Endometrial microvascular endothelial cells (primary cell): ENCODE data around the gene ZKSCAN1. TPM values are rescaled to one million over a fixed set of nuclear protein-coding genes. Genes with fewer than 3 reads are reported as not detected.

Source experiments
- in situ Hi-C: cut with HindIII; loops from 2 replicates; pipeline ENCODE4 v1.10.0; 2017; ENCODE audit warnings: low sequenced_read_pairs, low pct_unique_long_range_greater_than_20kb; ENCODE audit errors: inconsistent ontology term
- total RNA-seq: library from RNA; depleted of rRNA; stranded (reverse); fragments of >200 nt; gene quantifications from one replicate; pipeline ENCODE4 v1.2.3, GENCODE V29; 2015; ENCODE audit errors: inconsistent ontology term

The ZKSCAN1 gene
- total RNA-seq, 1 donor from 2014 or later: 13.8 TPM

- in situ Hi-C loops: no loop called here
Measured at GRCh38 chr7:100066953-100067352, 51.6 kb downstream of the ZKSCAN1 start.

GRCh38 chr7:100069991-100070390 lies 54.6 kb downstream of the ZKSCAN1 start:
- in situ Hi-C loops: no loop called here

- in situ Hi-C loops: no loop called here
Measured at GRCh38 chr7:100071018-100071723, 55.8 kb downstream of the ZKSCAN1 start.

- in situ Hi-C loops: no loop called here
Measured at GRCh38 chr7:100072462-100072861, 57.1 kb downstream of the ZKSCAN1 start.

- in situ Hi-C loops: no loop called here
Measured at GRCh38 chr7:100074841-100075240, 59.4 kb downstream of the ZKSCAN1 start.

- in situ Hi-C loops: no loop called here
Measured at GRCh38 chr7:100075418-100075817, 60.0 kb downstream of the ZKSCAN1 start.

GRCh38 chr7:100077205-100077604 lies 61.8 kb downstream of the ZKSCAN1 start:
- in situ Hi-C loops: no loop called here

GRCh38 chr7:100079024-100079560 lies 63.7 kb downstream of the ZKSCAN1 start:
- in situ Hi-C loops: no loop called here

GRCh38 chr7:100080907-100081534 lies 65.6 kb downstream of the ZKSCAN1 start:
- in situ Hi-C loops: no loop called here

- in situ Hi-C loops: no loop called here
Measured at GRCh38 chr7:100081535-100082102, 66.2 kb downstream of the ZKSCAN1 start, which contains the start of gene ZNF3. Gene ZNF3 (minus strand): TSS chr7:100081723. CDS start chr7:100077357, 4,366 bp downstream.

GRCh38 chr7:100082978-100083377 lies 67.6 kb downstream of the ZKSCAN1 start:
- in situ Hi-C loops: no loop called here

GRCh38 chr7:100085515-100085914 lies 70.1 kb downstream of the ZKSCAN1 start:
- in situ Hi-C loops: no loop called here

- in situ Hi-C loops: no loop called here
Measured at GRCh38 chr7:100087055-100087750, 71.8 kb downstream of the ZKSCAN1 start.

GRCh38 chr7:100088095-100088620 lies 72.8 kb downstream of the ZKSCAN1 start:
- in situ Hi-C loops: no loop called here

GRCh38 chr7:100088621-100089457 lies 73.4 kb downstream of the ZKSCAN1 start, which contains the start of gene COPS6:
Gene COPS6 (plus strand): TSS chr7:100088969. CDS start chr7:100088991, 22 bp downstream.
- in situ Hi-C loops: no loop called here

GRCh38 chr7:100089458-100090196 lies 74.2 kb downstream of the ZKSCAN1 start:
- in situ Hi-C loops: no loop called here

GRCh38 chr7:100090527-100091410 lies 75.4 kb downstream of the ZKSCAN1 start:
- in situ Hi-C loops: no loop called here
